HTR-8/SVneo (cell line): ENCODE data around the gene AHNAK2.
A peak's percentile ranks its signal among the peaks of the same experiment; 100 is the strongest.
"Not testable (repeated sequence)": the region's sequence is repeated elsewhere in the genome, so short reads cannot be mapped to it uniquely, and the experiment has no call there.

Experiments
- DNase-seq: peaks from one replicate; pipeline ENCODE4 v3.0.0; 2011; ENCODE audit warnings: low spot score, mixed read lengths; ENCODE audit not compliant: insufficient read length
- FAIRE-seq: peaks from 2 replicates; lab custom pipeline; 2011; peaks lifted over from hg19 to GRCh38; lab: Jason Lieb, UNC

The AHNAK2 gene

DNA sequence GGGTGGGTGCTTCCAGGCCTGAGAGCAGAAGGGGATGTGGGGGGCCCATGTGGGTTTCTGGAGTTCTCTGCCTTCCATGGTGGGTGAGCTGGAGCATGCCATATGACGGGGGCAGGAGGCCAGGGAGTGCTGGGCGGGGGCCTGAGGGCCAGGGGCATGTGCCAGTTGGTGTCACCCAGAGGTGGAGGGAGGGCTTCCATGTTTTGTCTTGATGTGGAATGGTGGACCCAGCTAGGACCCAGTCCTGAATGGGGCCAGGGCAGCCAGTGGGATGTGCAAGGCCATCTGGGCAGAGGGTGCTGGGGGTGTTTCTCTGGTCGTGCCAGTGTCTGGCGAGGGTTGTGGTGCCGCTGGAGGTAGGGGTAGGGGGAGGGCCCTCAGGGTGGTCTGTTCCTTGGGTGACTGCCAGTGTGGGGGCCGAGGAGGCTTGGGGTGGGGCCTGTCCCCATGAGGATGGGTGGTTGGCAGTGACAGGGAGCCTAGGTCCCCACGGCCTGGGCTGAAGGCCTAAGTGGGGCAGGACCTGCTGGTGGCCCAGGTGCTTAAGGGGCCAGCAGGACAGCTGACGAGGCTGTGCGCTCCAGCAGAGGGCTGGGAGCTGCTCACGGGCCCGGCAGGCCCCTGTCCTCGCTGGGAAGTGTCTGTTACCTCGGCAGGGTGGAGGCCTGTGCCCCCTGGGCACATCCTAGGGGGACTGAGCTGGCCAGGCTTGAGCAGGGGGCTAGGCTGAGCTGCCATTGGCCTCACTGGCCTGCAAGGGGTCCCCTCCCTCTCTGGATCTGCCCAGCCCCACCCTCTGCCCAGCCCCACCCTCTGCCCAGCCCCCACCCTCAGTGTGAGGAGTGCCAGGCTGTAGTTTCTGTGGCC lies 86.3 kb downstream of the AHNAK2 start:
- FAIRE-seq (no peak), DNase-seq (no peak)

GRCh38 chr14:104891121-104891551 lies 87.0 kb downstream of the AHNAK2 start:
- no peak for DNase-seq
- no peak for FAIRE-seq

DNA sequence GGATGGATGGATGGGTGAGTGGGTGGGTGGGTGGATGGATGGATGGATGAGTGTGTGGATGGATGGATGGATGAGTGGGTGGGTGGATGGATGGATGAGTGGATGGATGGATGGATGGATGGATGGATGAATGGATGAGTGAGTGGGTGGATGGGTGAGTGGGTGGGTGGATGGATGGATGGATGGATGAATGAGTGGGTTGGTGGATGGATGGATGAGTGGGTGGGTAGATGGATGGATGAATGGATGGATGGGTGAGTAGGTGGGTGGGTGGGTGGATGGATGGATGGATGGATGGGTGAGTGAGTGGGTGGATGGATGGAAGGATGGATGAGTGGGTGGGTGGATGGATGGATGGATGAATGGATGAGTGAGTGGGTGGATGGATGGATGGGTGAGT lies 87.9 kb downstream of the AHNAK2 start:
- FAIRE-seq, result peak; percentile 80
- DNase-seq, result not testable (repeated sequence)

DNA sequence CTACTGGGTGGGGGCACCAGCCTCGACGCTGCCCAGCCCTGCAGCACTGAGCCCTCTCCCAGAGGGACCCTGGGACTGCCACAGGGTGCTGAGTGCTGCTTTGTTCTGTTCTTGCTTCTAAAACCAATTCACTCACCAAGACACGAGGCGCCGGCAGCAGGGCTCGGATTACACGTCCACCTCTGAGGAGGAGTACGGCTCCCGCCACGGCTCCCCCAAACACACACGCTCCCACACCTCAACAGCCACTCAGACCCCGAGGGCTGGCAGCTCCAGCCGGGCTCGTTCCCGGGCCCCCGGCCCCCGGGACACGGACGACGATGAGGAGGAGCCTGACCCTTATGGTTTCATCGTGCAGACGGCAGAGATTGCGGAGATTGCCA lies 88.8 kb downstream of the AHNAK2 start:
- FAIRE-seq (no peak), DNase-seq (no peak)

GRCh38 chr14:104888489-104889374 lies 89.4 kb downstream of the AHNAK2 start:
- FAIRE-seq (no peak), DNase-seq (no peak)

GRCh38 chr14:104887623-104888488 lies 90.3 kb downstream of the AHNAK2 start:
- no peak for DNase-seq
- FAIRE-seq, result no peak
